Measurements from ENCODE around the gene MYO9B.

MYO9B gene

DNA sequence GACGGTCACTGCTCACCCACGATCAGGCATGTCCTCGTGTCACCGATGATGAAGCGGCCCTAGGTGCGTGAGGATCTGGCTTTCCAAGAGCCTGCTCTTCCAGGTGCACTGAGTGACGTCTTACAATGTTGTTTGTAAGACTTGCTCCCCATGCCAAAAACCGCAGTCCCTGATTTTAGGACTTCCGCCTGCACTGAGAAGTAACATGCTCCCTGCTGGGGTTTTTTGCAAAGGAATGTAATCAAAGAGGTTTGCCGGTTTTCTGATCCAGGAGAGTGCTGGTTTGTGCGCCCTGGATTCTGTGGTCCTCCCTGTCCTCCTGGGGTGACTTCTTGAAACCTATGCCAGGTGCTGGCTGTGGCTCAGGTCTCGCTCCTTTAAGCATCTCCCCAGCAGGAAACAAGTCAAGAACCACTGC lies 38.8 kb downstream of the MYO9B start:
- Histone ChIP-seq H3K4me3 (ENCODE audit: low read length in 2 of 2) (peak overlapping the region in 1 of 2 donors; percentile 47), H3K9me3 (ENCODE audit: control insufficient read depth in 2 of 2, low read length in 2 of 2) (no peaks in the 10 kb centered on the region), H3K36me3 (ENCODE audit: control insufficient read depth in 2 of 2, insufficient read depth in 2 of 2, low read length in 2 of 2) (peaks cover 10 to 13% of the 10 kb centered on the region in 2 donors), H3K4me1 (ENCODE audit: control insufficient read depth, insufficient read depth, low read length) (peaks cover 19% of the 10 kb centered on the region), H3K27me3 (ENCODE audit: control insufficient read depth in 1 of 2, insufficient read depth in 2 of 2, low read length in 2 of 2) (no peaks in the 10 kb centered on the region), H3K27ac (ENCODE audit: low read length) (no peak overlapping the region), H3K9ac (ENCODE audit: low read length in 2 of 2) (peak overlapping the region in 1 of 2 donors; percentile 13)

DNA sequence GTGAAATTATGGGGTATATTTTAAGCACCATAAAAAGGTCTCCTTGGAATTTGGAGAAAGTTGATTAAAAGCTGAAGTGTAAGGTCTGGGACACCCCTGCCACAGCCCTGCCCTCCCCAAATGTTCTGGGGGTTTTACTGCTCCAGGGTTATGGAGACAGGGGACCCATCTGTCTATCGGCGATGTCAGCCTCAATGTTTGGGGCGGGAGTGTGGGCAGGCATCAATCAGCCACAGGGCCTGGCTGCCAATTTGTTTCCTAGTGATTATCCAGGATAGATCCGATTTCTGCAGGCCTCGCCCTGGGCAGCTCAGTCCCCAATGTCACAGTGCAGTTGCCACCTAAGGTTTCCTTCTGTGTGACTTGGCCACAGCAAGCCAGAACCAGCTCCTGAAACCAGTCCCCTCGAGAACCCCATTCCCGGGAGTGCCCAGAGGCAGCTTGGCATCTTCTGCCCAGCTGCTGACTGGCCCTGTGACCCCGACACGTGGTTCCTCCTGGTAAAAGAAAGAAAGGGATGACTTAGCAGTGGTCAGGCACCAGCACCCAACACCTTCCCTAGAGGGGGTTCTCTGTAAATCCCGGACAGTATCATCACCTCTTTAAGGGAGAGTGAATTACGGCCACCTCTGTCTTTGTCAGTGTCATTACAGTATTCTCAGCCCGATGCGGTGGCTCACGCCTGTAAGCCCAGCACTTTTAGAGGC lies 41.6 kb downstream of the MYO9B start:
- no peaks in the 10 kb centered on the region for H3K36me3 ChIP-seq (ENCODE audit: control insufficient read depth in 2 of 2, insufficient read depth in 2 of 2, low read length in 2 of 2)
- no peak overlapping the region for H3K4me3 ChIP-seq (ENCODE audit: low read length in 2 of 2)
- H3K9me3 ChIP-seq (ENCODE audit: control insufficient read depth in 2 of 2, low read length in 2 of 2): no peaks in the 10 kb centered on the region
- no peak overlapping the region for H3K27ac ChIP-seq (ENCODE audit: low read length)
- H3K9ac ChIP-seq (ENCODE audit: low read length in 2 of 2): no peak overlapping the region
- peaks cover 17% of the 10 kb centered on the region for H3K4me1 ChIP-seq (ENCODE audit: control insufficient read depth, insufficient read depth, low read length)
- no peaks in the 10 kb centered on the region for H3K27me3 ChIP-seq (ENCODE audit: control insufficient read depth in 1 of 2, insufficient read depth in 2 of 2, low read length in 2 of 2)

DNA sequence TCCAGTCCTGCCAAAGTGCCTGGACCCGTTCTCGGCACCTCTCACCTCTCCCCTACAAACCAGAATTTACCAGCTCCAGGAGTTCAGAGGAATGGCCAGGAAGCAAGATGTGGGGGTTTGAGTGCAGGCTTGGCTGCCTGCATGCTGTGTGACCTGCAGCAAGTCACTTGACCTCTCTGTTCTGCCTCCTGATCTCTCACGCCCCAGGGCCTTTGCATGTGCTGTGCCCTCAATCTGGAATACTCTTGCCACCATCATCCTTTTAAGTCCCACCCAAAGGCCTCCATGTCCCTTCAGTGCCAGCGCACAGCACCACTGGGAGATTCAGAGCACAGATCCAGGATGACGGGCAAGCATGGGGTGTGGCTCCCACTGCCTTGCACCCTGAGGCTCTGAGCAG lies 43.4 kb downstream of the MYO9B start:
- H3K4me1 ChIP-seq (ENCODE audit: control insufficient read depth, insufficient read depth, low read length): peaks cover 8% of the 10 kb centered on the region

GRCh38 chr19:17121736-17122293 lies 46.2 kb downstream of the MYO9B start:
- no peak overlapping the region for H3K27ac ChIP-seq (ENCODE audit: low read length)
- no peak overlapping the region for H3K4me3 ChIP-seq (ENCODE audit: low read length in 2 of 2)
- no peaks in the 10 kb centered on the region for H3K9me3 ChIP-seq (ENCODE audit: control insufficient read depth in 2 of 2, low read length in 2 of 2)

More for the DNA sequence above, 43.4 kb downstream of the MYO9B start:
- Histone ChIP-seq H3K9ac (ENCODE audit: low read length in 2 of 2) (no peak overlapping the region), H3K27me3 (ENCODE audit: control insufficient read depth in 1 of 2, insufficient read depth in 2 of 2, low read length in 2 of 2) (no peaks in the 10 kb centered on the region), H3K27ac (ENCODE audit: low read length) (no peak overlapping the region), H3K4me3 (ENCODE audit: low read length in 2 of 2) (no peak overlapping the region), H3K9me3 (ENCODE audit: control insufficient read depth in 2 of 2, low read length in 2 of 2) (no peaks in the 10 kb centered on the region), H3K36me3 (ENCODE audit: control insufficient read depth in 2 of 2, insufficient read depth in 2 of 2, low read length in 2 of 2) (peaks cover 0 to 4% of the 10 kb centered on the region in 2 donors)

GRCh38 chr19:17123041-17123440 lies 47.5 kb downstream of the MYO9B start:
- Histone ChIP-seq H3K9ac (ENCODE audit: low read length in 2 of 2) (no peak overlapping the region), H3K9me3 (ENCODE audit: control insufficient read depth in 2 of 2, low read length in 2 of 2) (no peaks in the 10 kb centered on the region), H3K36me3 (ENCODE audit: control insufficient read depth in 2 of 2, insufficient read depth in 2 of 2, low read length in 2 of 2) (peaks cover 0 to 7% of the 10 kb centered on the region in 2 donors), H3K27ac (ENCODE audit: low read length) (no peak overlapping the region), H3K4me1 (ENCODE audit: control insufficient read depth, insufficient read depth, low read length) (peaks cover 9% of the 10 kb centered on the region), H3K27me3 (ENCODE audit: control insufficient read depth in 1 of 2, insufficient read depth in 2 of 2, low read length in 2 of 2) (no peaks in the 10 kb centered on the region), H3K4me3 (ENCODE audit: low read length in 2 of 2) (no peak overlapping the region)

More at GRCh38 chr19:17121736-17122293, 46.2 kb downstream of the MYO9B start:
- Histone ChIP-seq H3K36me3 (ENCODE audit: control insufficient read depth in 2 of 2, insufficient read depth in 2 of 2, low read length in 2 of 2) (peaks cover 0 to 4% of the 10 kb centered on the region in 2 donors), H3K27me3 (ENCODE audit: control insufficient read depth in 1 of 2, insufficient read depth in 2 of 2, low read length in 2 of 2) (no peaks in the 10 kb centered on the region), H3K4me1 (ENCODE audit: control insufficient read depth, insufficient read depth, low read length) (peaks cover 9% of the 10 kb centered on the region), H3K9ac (ENCODE audit: low read length in 2 of 2) (no peak overlapping the region)

- Histone ChIP-seq H3K9me3 (ENCODE audit: control insufficient read depth in 2 of 2, low read length in 2 of 2) (no peaks in the 10 kb centered on the region), H3K36me3 (ENCODE audit: control insufficient read depth in 2 of 2, insufficient read depth in 2 of 2, low read length in 2 of 2) (peaks cover 0 to 7% of the 10 kb centered on the region in 2 donors), H3K27me3 (ENCODE audit: control insufficient read depth in 1 of 2, insufficient read depth in 2 of 2, low read length in 2 of 2) (no peaks in the 10 kb centered on the region), H3K9ac (ENCODE audit: low read length in 2 of 2) (no peak overlapping the region), H3K27ac (ENCODE audit: low read length) (no peak overlapping the region), H3K4me3 (ENCODE audit: low read length in 2 of 2) (no peak overlapping the region), H3K4me1 (ENCODE audit: control insufficient read depth, insufficient read depth, low read length) (peaks cover 9% of the 10 kb centered on the region)
Observed at GRCh38 chr19:17124025-17124424, 48.4 kb downstream of the MYO9B start.

DNA sequence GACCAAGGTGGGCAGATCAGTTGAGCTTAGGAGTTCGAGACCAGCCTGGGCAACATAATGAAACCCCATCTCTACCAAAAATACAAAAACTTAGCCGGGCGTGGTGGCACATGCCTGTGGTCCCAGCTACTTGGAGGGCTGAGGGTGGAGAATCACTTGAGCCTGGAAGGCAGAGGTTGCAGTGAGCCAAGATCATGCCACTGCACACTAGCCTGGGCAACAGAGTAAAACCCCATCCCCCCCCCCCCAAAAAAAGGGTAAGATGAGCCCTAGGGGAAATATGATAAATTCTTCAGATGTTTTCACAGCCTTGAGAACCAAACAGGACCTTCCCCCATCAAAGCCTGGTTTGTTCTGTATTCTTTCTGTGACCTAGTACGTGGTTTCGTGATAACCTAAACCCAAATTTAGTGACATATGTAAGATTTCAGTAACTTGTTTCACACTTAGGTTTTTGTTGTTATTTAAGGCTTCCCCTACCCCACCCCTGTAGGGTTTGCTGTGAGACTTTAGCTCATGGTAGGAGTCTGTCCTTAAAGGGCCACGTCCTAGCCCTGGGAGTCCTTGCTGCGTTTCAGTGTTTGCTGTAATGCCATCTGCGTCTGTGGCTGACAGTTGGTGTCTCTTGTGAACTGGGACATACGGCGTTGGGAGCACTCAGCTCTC lies 49.6 kb downstream of the MYO9B start:
- Histone ChIP-seq H3K9ac (ENCODE audit: low read length in 2 of 2) (no peak overlapping the region), H3K4me3 (ENCODE audit: low read length in 2 of 2) (no peak overlapping the region), H3K4me1 (ENCODE audit: control insufficient read depth, insufficient read depth, low read length) (peaks cover 9% of the 10 kb centered on the region), H3K9me3 (ENCODE audit: control insufficient read depth in 2 of 2, low read length in 2 of 2) (no peaks in the 10 kb centered on the region), H3K27ac (ENCODE audit: low read length) (peak overlapping the region; percentile 41), H3K36me3 (ENCODE audit: control insufficient read depth in 2 of 2, insufficient read depth in 2 of 2, low read length in 2 of 2) (peaks cover 0 to 7% of the 10 kb centered on the region in 2 donors), H3K27me3 (ENCODE audit: control insufficient read depth in 1 of 2, insufficient read depth in 2 of 2, low read length in 2 of 2) (no peaks in the 10 kb centered on the region)

- H3K9ac ChIP-seq (ENCODE audit: low read length in 2 of 2): no peak overlapping the region
- H3K36me3 ChIP-seq (ENCODE audit: control insufficient read depth in 2 of 2, insufficient read depth in 2 of 2, low read length in 2 of 2): peaks cover 0 to 7% of the 10 kb centered on the region in 2 donors
- peaks cover 9% of the 10 kb centered on the region for H3K4me1 ChIP-seq (ENCODE audit: control insufficient read depth, insufficient read depth, low read length)
- H3K27me3 ChIP-seq (ENCODE audit: control insufficient read depth in 1 of 2, insufficient read depth in 2 of 2, low read length in 2 of 2): no peaks in the 10 kb centered on the region
- peak overlapping the region; percentile 41 for H3K27ac ChIP-seq (ENCODE audit: low read length)
- H3K4me3 ChIP-seq (ENCODE audit: low read length in 2 of 2): no peak overlapping the region
- no peaks in the 10 kb centered on the region for H3K9me3 ChIP-seq (ENCODE audit: control insufficient read depth in 2 of 2, low read length in 2 of 2)
Observed at GRCh38 chr19:17125728-17126677, 50.4 kb downstream of the MYO9B start.

DNA sequence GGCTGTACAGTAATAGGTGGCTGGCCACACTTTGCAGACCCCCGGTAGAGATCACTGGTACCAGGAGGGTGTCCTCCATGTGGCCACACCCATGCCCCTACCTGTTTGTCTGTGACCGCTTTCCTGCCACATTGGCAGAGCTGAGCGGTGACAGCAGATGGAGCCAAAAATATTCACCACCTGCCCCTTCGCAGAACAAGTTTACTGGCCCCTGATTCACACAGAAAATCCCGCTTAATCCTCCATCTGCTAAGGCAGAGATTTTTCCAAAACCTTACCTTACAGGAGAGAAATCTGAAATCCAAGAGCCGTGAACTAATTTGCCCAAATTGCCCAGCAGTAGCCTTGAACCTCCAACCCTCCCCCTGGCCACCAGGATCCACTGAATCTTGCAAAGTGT lies 52.1 kb downstream of the MYO9B start:
- no peak overlapping the region for H3K9ac ChIP-seq (ENCODE audit: low read length in 2 of 2)
- no peak overlapping the region for H3K27ac ChIP-seq (ENCODE audit: low read length)
- no peaks in the 10 kb centered on the region for H3K27me3 ChIP-seq (ENCODE audit: control insufficient read depth in 1 of 2, insufficient read depth in 2 of 2, low read length in 2 of 2)
- no peak overlapping the region for H3K4me3 ChIP-seq (ENCODE audit: low read length in 2 of 2)
- peaks cover 0 to 4% of the 10 kb centered on the region in 2 donors for H3K36me3 ChIP-seq (ENCODE audit: control insufficient read depth in 2 of 2, insufficient read depth in 2 of 2, low read length in 2 of 2)
- peaks cover 9% of the 10 kb centered on the region for H3K4me1 ChIP-seq (ENCODE audit: control insufficient read depth, insufficient read depth, low read length)
- H3K9me3 ChIP-seq (ENCODE audit: control insufficient read depth in 2 of 2, low read length in 2 of 2): no peaks in the 10 kb centered on the region

GRCh38 chr19:17128403-17128802 lies 52.8 kb downstream of the MYO9B start:
- peaks cover 0 to 3% of the 10 kb centered on the region in 2 donors for H3K36me3 ChIP-seq (ENCODE audit: control insufficient read depth in 2 of 2, insufficient read depth in 2 of 2, low read length in 2 of 2)
- no peaks in the 10 kb centered on the region for H3K9me3 ChIP-seq (ENCODE audit: control insufficient read depth in 2 of 2, low read length in 2 of 2)
- H3K9ac ChIP-seq (ENCODE audit: low read length in 2 of 2): no peak overlapping the region
- no peak overlapping the region for H3K4me3 ChIP-seq (ENCODE audit: low read length in 2 of 2)
- no peak overlapping the region for H3K27ac ChIP-seq (ENCODE audit: low read length)
- peaks cover 9% of the 10 kb centered on the region for H3K4me1 ChIP-seq (ENCODE audit: control insufficient read depth, insufficient read depth, low read length)
- H3K27me3 ChIP-seq (ENCODE audit: control insufficient read depth in 1 of 2, insufficient read depth in 2 of 2, low read length in 2 of 2): no peaks in the 10 kb centered on the region

All from stomach smooth muscle (tissue), 2 donors.